HEK293T (cell line): ENCODE measurements around the gene RPS15A.

ENCODE experiments used
- CTCF ChIA-PET: fragments of 350-600 bp; formaldehyde crosslinking; extraction: SDS; loops from one replicate; lab custom pipeline; 2021; ENCODE audit warnings: antibody characterized with exemption, inconsistent platforms; lab: Yijun Ruan, JAX
- POLR2A ChIA-PET: fragments of 350-600 bp; formaldehyde crosslinking; extraction: SDS; loops from one replicate; lab custom pipeline; 2020; ENCODE audit warnings: antibody characterized with exemption, inconsistent platforms; lab: Yijun Ruan, JAX
- DNase-seq: peaks from one replicate; pipeline ENCODE4 v3.0.0; 2012; ENCODE audit warnings: mixed read lengths; ENCODE audit errors: extremely low spot score
- ARNT ChIP-seq: fragments of 450-650 bp; IDR thresholded peaks from 2 replicates; pipeline ENCODE4 v1.6.1; 2017; ENCODE audit warnings: mild to moderate bottlenecking
- BHLHE40 ChIP-seq: fragments of 450-650 bp; IDR thresholded peaks from 2 replicates; pipeline ENCODE4 v1.6.1; 2016; ENCODE audit warnings: mild to moderate bottlenecking, moderate library complexity, borderline replicate concordance
- CTBP1 ChIP-seq: fragments of 450-650 bp; IDR thresholded peaks from 2 replicates; pipeline ENCODE4 v1.6.1; 2016; ENCODE audit warnings: borderline replicate concordance
- ELF4 ChIP-seq: fragments of 450-650 bp; IDR thresholded peaks from 2 replicates; pipeline ENCODE4 v1.6.1; 2017; ENCODE audit warnings: antibody characterized with exemption
- FOXA1 ChIP-seq: fragments of 450-650 bp; IDR thresholded peaks from 2 replicates; pipeline ENCODE4 v1.6.1; 2016; ENCODE audit warnings: mild to moderate bottlenecking
- FOXK2 ChIP-seq: fragments of 450-650 bp; IDR thresholded peaks from 2 replicates; pipeline ENCODE4 v1.6.1; 2016; ENCODE audit warnings: mild to moderate bottlenecking
- FOXM1 ChIP-seq: fragments of 450-650 bp; IDR thresholded peaks from 2 replicates; pipeline ENCODE4 v1.6.1; 2017; ENCODE audit warnings: mild to moderate bottlenecking, borderline replicate concordance
- HDGF ChIP-seq: fragments of 450-650 bp; IDR thresholded peaks from 2 replicates; pipeline ENCODE4 v1.6.1; 2017; ENCODE audit warnings: antibody characterized with exemption, borderline replicate concordance
- L3MBTL2 ChIP-seq: fragments of 450-650 bp; conservative IDR thresholded peaks from 2 replicates; pipeline ENCODE4 v1.6.1; 2016; ENCODE audit warnings: mild to moderate bottlenecking
- LEF1 ChIP-seq: fragments of 450-650 bp; IDR thresholded peaks from 2 replicates; pipeline ENCODE4 v1.6.1; 2017; ENCODE audit warnings: mild to moderate bottlenecking, borderline replicate concordance
- NFRKB ChIP-seq: fragments of 450-650 bp; IDR thresholded peaks from 2 replicates; pipeline ENCODE4 v1.6.1; 2016; ENCODE audit warnings: mild to moderate bottlenecking, moderate library complexity
- PKNOX1 ChIP-seq: fragments of 450-650 bp; IDR thresholded peaks from 2 replicates; pipeline ENCODE4 v1.6.1; 2016
- SP1 ChIP-seq: fragments of 450-650 bp; IDR thresholded peaks from 2 replicates; pipeline ENCODE4 v1.6.1; 2017
- SUZ12 ChIP-seq: fragments of 450-650 bp; IDR thresholded peaks from 2 replicates; pipeline ENCODE4 v1.6.1; 2016; ENCODE audit warnings: mild to moderate bottlenecking
- TARDBP ChIP-seq: fragments of 450-650 bp; IDR thresholded peaks from 2 replicates; pipeline ENCODE4 v1.6.1; 2016
- ZNF384 ChIP-seq: fragments of 450-650 bp; IDR thresholded peaks from 2 replicates; pipeline ENCODE4 v1.6.1; 2016

RPS15A gene

GRCh38 chr16:18832006-18832405 lies 41.9 kb upstream of the RPS15A start:
- DNase-seq = no peak
- TF ChIP-seq L3MBTL2 (no peak), SP1 (no peak), ZNF384 (no peak), CTBP1 (no peak), ELF4 (no peak), SUZ12 (no peak), FOXK2 (no peak), HDGF (no peak), LEF1 (no peak), FOXM1 (no peak)
- POLR2A ChIA-PET = no interaction called here
- CTCF ChIA-PET = no interaction called here

DNA sequence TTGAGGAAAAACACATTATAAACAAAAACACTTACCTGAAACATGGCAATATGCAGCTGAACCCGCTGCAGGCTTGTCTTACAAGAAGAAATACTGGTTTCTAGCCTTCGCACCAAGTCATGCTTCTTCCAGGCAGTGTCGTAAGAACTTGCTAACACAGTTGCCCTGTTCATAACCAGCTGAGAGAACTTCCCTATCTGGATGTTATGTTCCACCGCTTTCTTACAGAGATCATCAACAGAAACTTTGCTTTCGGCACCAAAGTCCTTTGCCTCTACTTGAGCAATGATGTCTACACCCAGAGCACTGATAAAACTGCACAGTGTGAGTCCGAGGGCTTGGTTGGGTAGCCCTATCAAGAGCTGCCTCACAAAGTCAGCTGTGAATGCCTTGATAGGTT lies 39.1 kb upstream of the RPS15A start:
- CTCF ChIA-PET = no interaction called here
- DNase-seq = no peak
- POLR2A ChIA-PET = interaction anchor here (1.0 to 1.8 kb wide), 2 partner anchors 28 to 39 kb away, joined by 3 to 5 read pairs; partner anchors contain the start of genes ARL6IP1 and RPS15A
- TF ChIP-seq SP1 (no peak), NFRKB (no peak), PKNOX1 (no peak), FOXA1 (no peak), TARDBP (no peak), LEF1 (no peak), FOXK2 (no peak), ELF4 (no peak)

GRCh38 chr16:18827890-18828289 lies 37.8 kb upstream of the RPS15A start:
- ChIA-PET POLR2A (interaction anchor here (1.0 kb wide), 1 partner anchor 8 kb away, joined by 3 read pairs; no protein-coding TSS in a partner anchor), CTCF (no interaction called here)
- no peak for TF ChIP-seq SP1
- TF ChIP-seq ZNF384 = no peak
- TF ChIP-seq TARDBP = no peak
- no peak for TF ChIP-seq NFRKB
- TF ChIP-seq LEF1 = no peak
- no peak for TF ChIP-seq L3MBTL2
- no peak for TF ChIP-seq ELF4
- TF ChIP-seq FOXA1 = no peak
- no peak for TF ChIP-seq BHLHE40
- no peak for DNase-seq

DNA sequence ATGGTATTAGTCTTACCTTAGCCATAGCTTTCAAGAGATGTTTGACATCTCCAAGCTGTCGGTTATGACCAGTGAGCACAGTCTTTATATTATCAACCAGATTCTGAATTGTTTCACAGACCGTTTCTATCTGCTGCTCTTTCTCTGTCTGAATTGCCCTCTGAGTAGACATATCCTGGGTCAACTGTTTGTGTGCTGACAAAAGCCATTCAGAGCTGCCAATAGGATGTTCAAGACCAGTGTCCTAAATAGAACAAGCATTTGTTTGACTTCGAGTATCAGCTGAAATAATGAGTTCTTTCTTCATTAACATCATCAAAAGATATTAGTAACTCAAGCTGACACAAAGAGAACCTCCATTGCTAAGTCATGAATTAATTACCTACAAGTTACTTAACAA lies 26.2 kb upstream of the RPS15A start:
- no peak for DNase-seq
- POLR2A ChIA-PET = interaction anchor here (0.8 kb wide), 1 partner anchor 15 kb away, joined by 4 read pairs; the partner anchor contains the start of gene ARL6IP1
- CTCF ChIA-PET = interaction anchor here (1.4 kb wide), 1 partner anchor 15 kb away, joined by 3 read pairs; the partner anchor contains the start of gene ARL6IP1
- no peak for TF ChIP-seq FOXK2
- TF ChIP-seq TARDBP = no peak
- TF ChIP-seq SUZ12 = no peak
- no peak for TF ChIP-seq LEF1

GRCh38 chr16:18811925-18812324 lies 21.8 kb upstream of the RPS15A start:
- POLR2A ChIA-PET = no interaction called here
- CTCF ChIA-PET = no interaction called here
- no peak for TF ChIP-seq ARNT
- TF ChIP-seq BHLHE40 = no peak
- TF ChIP-seq TARDBP = no peak
- TF ChIP-seq FOXK2 = no peak
- TF ChIP-seq LEF1 = no peak
- TF ChIP-seq FOXA1 = no peak
- no peak for TF ChIP-seq L3MBTL2
- no peak for TF ChIP-seq HDGF
- TF ChIP-seq SUZ12 = no peak
- no peak for DNase-seq

DNA sequence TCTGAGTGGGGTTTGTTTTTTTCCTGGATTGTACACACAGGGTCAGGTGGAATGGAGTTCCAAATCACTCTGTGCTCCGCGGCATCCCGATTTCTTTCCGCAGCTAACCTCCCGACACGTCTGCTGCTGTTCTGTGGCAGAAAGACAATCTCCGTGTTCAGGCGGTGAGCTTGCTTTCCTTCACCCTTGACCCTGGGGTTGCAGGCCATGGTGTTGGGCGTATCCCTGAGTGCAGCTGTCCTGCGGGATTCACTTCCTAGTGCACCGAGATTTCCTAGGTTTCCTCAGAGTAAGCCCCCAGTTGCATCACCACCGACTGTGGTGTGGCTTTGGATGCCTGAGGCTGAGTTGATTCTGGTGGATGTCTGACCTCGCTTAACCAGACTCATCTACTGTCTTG lies 19.0 kb upstream of the RPS15A start:
- no peak for DNase-seq
- ChIA-PET POLR2A (no interaction called here), CTCF (no interaction called here)
- no peak for TF ChIP-seq SP1
- TF ChIP-seq ARNT = no peak
- no peak for TF ChIP-seq ZNF384
- no peak for TF ChIP-seq L3MBTL2
- no peak for TF ChIP-seq ELF4
- TF ChIP-seq LEF1 = no peak
- TF ChIP-seq NFRKB = no peak
- no peak for TF ChIP-seq FOXA1
- no peak for TF ChIP-seq FOXK2
- TF ChIP-seq FOXM1 = no peak
- no peak for TF ChIP-seq PKNOX1

GRCh38 chr16:18805257-18805773 lies 15.2 kb upstream of the RPS15A start:
- no peak for DNase-seq
- TF ChIP-seq FOXA1 (no peak), BHLHE40 (no peak), FOXM1 (no peak), ARNT (no peak), ZNF384 (no peak), FOXK2 (no peak), SUZ12 (no peak), L3MBTL2 (no peak), PKNOX1 (no peak), HDGF (no peak), LEF1 (no peak), ELF4 (no peak), SP1 (no peak), NFRKB (no peak), CTBP1 (no peak)
- CTCF ChIA-PET = no interaction called here
- POLR2A ChIA-PET = interaction anchor here (0.8 to 2.5 kb wide), 2 partner anchors 15 to 141 kb away, joined by 3 to 19 read pairs; partner anchors contain the start of gene RPS15A
